ENCODE results near the gene SLC5A6.

Gene SLC5A6

GRCh38 chr2:27261241-27261925, 49.3 kb upstream of the SLC5A6 start (continued):
- TF ChIP-seq SCRT2 (tag by site-specific recombination; IDR thresholded peaks at IDR 0.05), result peak; percentile 85

- CTCF ChIA-PET, result interaction anchor here (0.5 to 2.2 kb wide), 2 partner anchors 9 to 44 kb away, joined by 4 to 12 read pairs; no protein-coding TSS in a partner anchor
- Histone ChIP-seq H3K4me3 (ENCODE audit: low read depth, low read length) (no peak overlapping the region), H3K36me3 (ENCODE audit: control insufficient read depth in 2 of 2, insufficient read depth in 1 of 2, low read length in 2 of 2) (peaks cover 0 to 29% of the 10 kb centered on the region in 2 experiments; a peak in 1 of 3 replicates), H3K9me3 (ENCODE audit: control insufficient read depth, insufficient read depth, low read depth, low read length) (no peaks in the 10 kb centered on the region), H3K4me1 (ENCODE audit: control insufficient read depth, insufficient read depth, low read length) (no peaks in the 10 kb centered on the region), H3K27ac (ENCODE audit: extremely low read depth, low read depth, low read length) (no peak overlapping the region)
- TF ChIP-seq SP7 (tag by site-specific recombination; IDR thresholded peaks at IDR 0.05) (no peak), ZBTB20 (tag by site-specific recombination; IDR thresholded peaks at IDR 0.05) (no peak), ZSCAN5A (tag by site-specific recombination; IDR thresholded peaks at IDR 0.05) (no peak), ATF2 (tag by site-specific recombination; IDR thresholded peaks at IDR 0.05; ENCODE audit: low read depth) (no peak), ZNF223 (tag by site-specific recombination; IDR thresholded peaks at IDR 0.05) (no peak), ZNF24 (tag by site-specific recombination; IDR thresholded peaks at IDR 0.05) (no peak), GLI4 (tag by site-specific recombination; IDR thresholded peaks at IDR 0.05) (no peak), ZNF660 (tag by site-specific recombination; IDR thresholded peaks at IDR 0.05) (no peak)
- POLR2A ChIA-PET, result no interaction called here
Measured at GRCh38 chr2:27258051-27258450, 46.0 kb upstream of the SLC5A6 start.

- POLR2A ChIA-PET, result no interaction called here
- H3K36me3 ChIP-seq (ENCODE audit: control insufficient read depth in 2 of 2, insufficient read depth in 1 of 2, low read length in 2 of 2), result peaks cover 0 to 29% of the 10 kb centered on the region in 2 experiments; a peak in 1 of 3 replicates
- no peaks in the 10 kb centered on the region for H3K9me3 ChIP-seq (ENCODE audit: control insufficient read depth, insufficient read depth, low read depth, low read length)
- no peak overlapping the region for H3K27ac ChIP-seq (ENCODE audit: extremely low read depth, low read depth, low read length)
- H3K4me3 ChIP-seq (ENCODE audit: low read depth, low read length), result no peak overlapping the region
- CTCF ChIA-PET, result interaction anchor here (0.6 to 2.3 kb wide), 5 partner anchors 17 to 55 kb away, joined by 3 to 8 read pairs (median 3); no protein-coding TSS in a partner anchor
- H3K4me1 ChIP-seq (ENCODE audit: control insufficient read depth, insufficient read depth, low read length), result no peaks in the 10 kb centered on the region
- TF ChIP-seq GLIS2 (tag by site-specific recombination; IDR thresholded peaks at IDR 0.05) (no peak; the same call in 1 of the 2 replicates), SP3 (tag by site-specific recombination; IDR thresholded peaks at IDR 0.05) (no peak), ZNF664 (tag by site-specific recombination; IDR thresholded peaks at IDR 0.05) (no peak), PRDM6 (tag by site-specific recombination; IDR thresholded peaks at IDR 0.05) (no peak), YY1 (tag by site-specific recombination; IDR thresholded peaks at IDR 0.05) (no peak)
Measured at GRCh38 chr2:27256855-27257454, 44.9 kb upstream of the SLC5A6 start.

- ChIA-PET CTCF (interaction anchor here (0.8 to 2.3 kb wide), 3 partner anchors 24 to 48 kb away, joined by 4 to 11 read pairs (median 8); no protein-coding TSS in a partner anchor), POLR2A (no interaction called here)
- no peak overlapping the region for H3K4me3 ChIP-seq (ENCODE audit: low read depth, low read length)
- H3K27ac ChIP-seq (ENCODE audit: extremely low read depth, low read depth, low read length), result no peak overlapping the region
- H3K36me3 ChIP-seq (ENCODE audit: control insufficient read depth in 2 of 2, insufficient read depth in 1 of 2, low read length in 2 of 2), result peaks cover 0 to 29% of the 10 kb centered on the region in 2 experiments; a peak in 1 of 3 replicates
- no peaks in the 10 kb centered on the region for H3K4me1 ChIP-seq (ENCODE audit: control insufficient read depth, insufficient read depth, low read length)
- H3K9me3 ChIP-seq (ENCODE audit: control insufficient read depth, insufficient read depth, low read depth, low read length), result no peaks in the 10 kb centered on the region
- TF ChIP-seq GLI4 (tag by site-specific recombination; IDR thresholded peaks at IDR 0.05) (no peak), ZNF302 (tag by site-specific recombination; IDR thresholded peaks at IDR 0.05; ENCODE audit: low read depth) (no peak), ZFP69B (tag by site-specific recombination; IDR thresholded peaks at IDR 0.05) (no peak), TRIM28 (IDR thresholded peaks at IDR 0.05; ENCODE audit: borderline replicate concordance, low read length) (no peak), RBAK (tag by site-specific recombination; IDR thresholded peaks at IDR 0.05) (no peak), ZNF621 (tag by site-specific recombination; IDR thresholded peaks at IDR 0.05) (no peak), ZBTB17 (tag by site-specific recombination; IDR thresholded peaks at IDR 0.05) (no peak), ZNF23 (tag by site-specific recombination; IDR thresholded peaks at IDR 0.05; ENCODE audit: borderline replicate concordance) (no peak), ZNF501 (tag by site-specific recombination; IDR thresholded peaks at IDR 0.05) (no peak), PATZ1 (tag by site-specific recombination; IDR thresholded peaks at IDR 0.05) (no peak)
Measured at GRCh38 chr2:27255660-27256059, 43.6 kb upstream of the SLC5A6 start.
